Stimulated activated CD4-positive, alpha-beta T cell treated with anti-CD3 and anti-CD28 coated beads, Interleukin-4, amount 100 ng/mL, for 4 hours (primary cell): ENCODE data around the gene ERAL1.
"Not testable (repeated sequence)": the region's sequence is repeated elsewhere in the genome, so short reads cannot be mapped to it uniquely, and the experiment has no call there.

Source experiments
- DNase-seq, 2 experiments: peaks; one replicate each; pipeline ENCODE4 v3.0.0-alpha.2; 2020

ERAL1 gene

GRCh38 chr17:28854457-28855335, at the start of gene ERAL1:
TSS of gene ERAL1 (plus strand) at chr17:28855016. CDS start at chr17:28855035, 19 bp downstream.
- peak; percentile 76 to 85 for DNase-seq

- no peak for DNase-seq
Measured at GRCh38 chr17:28807925-28808634, 46.7 kb upstream of the ERAL1 start.

DNA sequence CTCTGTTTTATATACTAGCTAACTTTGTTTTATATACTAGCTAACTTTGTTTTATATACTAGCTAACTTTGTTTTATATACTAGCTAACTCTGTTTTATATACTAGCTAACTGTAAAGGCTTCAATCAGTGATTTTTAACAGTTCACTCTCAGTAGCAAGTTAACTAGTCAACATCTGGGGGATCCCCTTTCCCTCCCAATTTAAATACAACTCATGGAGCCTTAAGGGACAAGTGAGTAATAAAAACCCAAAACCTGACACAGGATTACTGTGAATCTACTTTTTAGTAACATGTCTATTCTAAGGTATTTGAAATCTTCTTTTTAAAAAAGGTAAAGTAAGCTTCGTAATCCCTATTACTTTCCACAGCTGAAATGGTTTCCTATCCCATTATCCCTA, 44.4 kb upstream of the ERAL1 start:
- no peak for DNase-seq

DNA sequence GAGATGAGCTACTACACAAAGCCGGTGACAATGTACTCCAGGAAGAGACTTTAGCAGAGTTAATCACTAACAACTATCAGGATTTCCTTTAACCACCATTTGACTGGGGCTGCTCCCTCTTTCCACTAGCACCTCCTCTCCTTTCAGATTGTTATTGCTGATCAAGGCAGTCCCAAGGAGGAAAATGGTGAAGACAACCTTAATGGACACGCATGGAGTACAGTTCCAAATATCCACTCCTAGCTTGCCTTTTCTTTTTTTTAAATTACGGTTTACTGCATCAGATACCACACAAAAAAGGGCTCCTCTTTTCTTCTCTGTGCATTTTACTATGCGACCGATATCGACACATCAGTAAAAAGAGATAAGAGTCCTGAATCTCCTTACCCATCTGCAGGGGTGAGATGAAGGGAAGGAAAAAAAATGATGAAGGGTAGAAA, 43.1 kb upstream of the ERAL1 start:
- no peak for DNase-seq

DNA sequence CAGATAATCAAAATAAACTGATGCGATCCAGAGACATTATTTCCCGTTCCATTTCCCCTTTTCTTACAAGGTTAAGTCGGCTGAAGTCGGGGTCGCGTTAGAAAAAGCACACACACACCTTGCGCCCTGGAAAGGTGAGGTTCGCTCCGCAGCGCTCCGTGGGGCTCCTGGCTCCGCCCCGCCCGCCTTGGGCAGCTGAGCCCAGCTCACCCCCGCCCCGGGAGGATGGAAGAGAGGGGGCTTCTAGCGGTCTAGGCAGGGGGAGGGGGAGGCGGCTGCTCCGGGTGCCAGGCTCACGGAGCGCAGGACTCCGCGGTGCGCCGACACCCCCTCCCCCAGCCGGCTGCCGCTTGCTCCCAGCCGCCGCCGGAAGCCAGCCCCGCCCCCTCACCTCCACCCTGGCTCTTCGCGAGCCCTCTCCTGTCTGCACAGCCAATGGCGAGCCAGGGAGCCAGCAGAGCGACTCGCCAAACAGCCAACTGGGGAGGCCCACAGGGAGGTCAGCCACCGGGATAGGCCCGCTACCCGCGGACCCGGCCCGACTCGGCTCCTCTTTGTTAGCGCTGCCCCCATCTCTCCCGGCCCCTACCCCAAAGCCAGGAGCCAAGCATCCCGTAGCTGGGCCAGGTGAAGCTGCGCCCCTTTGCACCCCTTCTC, 42.6 kb upstream of the ERAL1 start:
- peak; percentile 94 for DNase-seq

GRCh38 chr17:28812748-28813377, 42.0 kb upstream of the ERAL1 start:
- DNase-seq = no peak

GRCh38 chr17:28816540-28816939, 38.3 kb upstream of the ERAL1 start:
- DNase-seq = no peak

- no peak for DNase-seq
Measured at GRCh38 chr17:28818819-28819221, 36.0 kb upstream of the ERAL1 start.

DNA sequence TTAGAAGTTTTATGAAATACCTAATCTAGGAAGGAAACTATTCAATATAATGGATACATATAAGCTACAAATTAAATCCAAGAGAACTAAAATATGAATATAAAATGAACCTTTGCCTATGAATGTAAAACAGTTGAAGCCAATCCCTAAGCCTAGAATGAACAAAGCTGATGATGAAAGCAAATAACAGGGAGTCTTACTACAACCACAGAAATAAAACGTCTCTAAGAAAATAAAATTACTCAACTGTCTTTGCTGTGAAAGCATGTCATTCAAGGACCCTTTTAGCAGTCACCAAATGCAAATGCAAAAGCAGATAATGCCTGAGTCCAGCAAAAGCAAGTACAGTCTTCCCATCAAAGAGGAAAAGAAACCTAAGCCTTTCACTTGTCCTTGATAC, 35.2 kb upstream of the ERAL1 start:
- no peak for DNase-seq

- no peak for DNase-seq
Measured at GRCh38 chr17:28827672-28828071, 27.1 kb upstream of the ERAL1 start.

DNA sequence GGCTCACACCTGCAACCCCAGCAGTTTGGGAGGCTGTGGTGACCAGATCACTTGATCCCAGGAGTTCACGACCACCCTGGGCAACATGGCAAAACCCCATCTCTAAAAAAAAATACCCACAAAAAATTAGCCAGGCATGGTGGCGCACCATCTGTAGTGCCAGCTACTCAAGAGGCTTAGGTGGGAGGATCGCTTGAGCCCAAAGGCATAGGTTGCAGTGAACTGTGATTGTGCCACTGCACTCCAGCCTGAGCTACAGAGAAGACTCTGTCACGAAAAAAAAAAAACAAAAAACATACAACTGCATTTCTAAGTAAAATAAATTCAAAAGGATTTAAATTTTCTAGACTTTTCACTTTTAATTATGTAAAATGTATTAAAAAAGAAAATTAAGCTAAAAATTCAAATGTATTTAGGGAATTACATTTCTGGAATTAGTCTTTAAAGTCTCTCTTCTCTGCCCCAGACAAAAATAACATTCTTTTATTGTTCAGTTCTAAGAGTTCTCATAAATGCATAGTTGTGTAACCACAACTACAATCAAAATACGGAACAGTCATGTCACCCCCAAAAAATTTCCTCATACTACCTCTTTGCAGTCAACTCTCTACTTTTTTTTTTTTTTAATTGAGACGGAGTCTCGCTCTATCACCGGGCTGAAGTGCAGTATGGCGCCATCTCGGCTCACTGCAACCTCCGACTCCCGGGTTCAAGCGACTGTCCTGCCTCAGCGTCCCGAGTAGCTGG, 26.3 kb upstream of the ERAL1 start:
- no peak for DNase-seq

GRCh38 chr17:28834420-28834819, 20.4 kb upstream of the ERAL1 start:
- no peak for DNase-seq

- not testable (repeated sequence) for DNase-seq
Measured at GRCh38 chr17:28836541-28836940, 18.3 kb upstream of the ERAL1 start.

DNA sequence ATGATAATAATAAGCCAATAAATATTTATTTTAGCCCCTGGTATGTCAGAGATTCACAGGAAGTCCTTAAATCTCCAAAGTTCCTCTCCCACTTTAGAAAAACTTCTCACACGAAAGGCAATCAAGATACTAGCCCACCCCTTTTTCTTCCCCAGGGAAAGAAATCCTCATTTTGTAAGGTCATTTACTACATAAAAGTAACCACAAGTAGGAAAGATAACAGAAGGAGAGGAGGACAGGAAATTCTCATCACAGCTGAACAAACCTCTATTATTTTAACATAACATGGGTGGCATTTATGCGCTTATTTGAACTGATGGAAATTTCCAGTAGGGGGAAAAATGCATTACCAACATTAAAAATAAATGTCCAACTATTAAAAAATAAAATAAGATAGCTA, 15.6 kb upstream of the ERAL1 start:
- no peak for DNase-seq

DNA sequence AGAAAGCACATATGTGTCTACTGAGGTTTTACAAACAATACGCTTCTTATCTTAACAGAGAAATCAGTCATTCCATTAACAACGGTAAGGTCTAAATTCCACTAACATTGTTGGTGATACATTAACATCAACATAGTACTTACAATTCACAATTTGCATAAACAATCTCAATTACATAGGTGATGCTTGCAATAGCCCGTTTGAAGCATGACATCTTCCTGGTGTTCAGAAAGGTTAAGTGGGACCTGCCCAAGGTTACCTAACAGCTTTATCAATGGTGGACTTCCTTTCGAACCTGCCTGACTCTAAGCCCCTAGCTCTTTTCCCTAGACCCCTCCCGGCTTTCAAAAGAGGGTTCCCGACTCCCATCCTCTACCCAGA, 12.9 kb upstream of the ERAL1 start:
- DNase-seq = no peak

DNA sequence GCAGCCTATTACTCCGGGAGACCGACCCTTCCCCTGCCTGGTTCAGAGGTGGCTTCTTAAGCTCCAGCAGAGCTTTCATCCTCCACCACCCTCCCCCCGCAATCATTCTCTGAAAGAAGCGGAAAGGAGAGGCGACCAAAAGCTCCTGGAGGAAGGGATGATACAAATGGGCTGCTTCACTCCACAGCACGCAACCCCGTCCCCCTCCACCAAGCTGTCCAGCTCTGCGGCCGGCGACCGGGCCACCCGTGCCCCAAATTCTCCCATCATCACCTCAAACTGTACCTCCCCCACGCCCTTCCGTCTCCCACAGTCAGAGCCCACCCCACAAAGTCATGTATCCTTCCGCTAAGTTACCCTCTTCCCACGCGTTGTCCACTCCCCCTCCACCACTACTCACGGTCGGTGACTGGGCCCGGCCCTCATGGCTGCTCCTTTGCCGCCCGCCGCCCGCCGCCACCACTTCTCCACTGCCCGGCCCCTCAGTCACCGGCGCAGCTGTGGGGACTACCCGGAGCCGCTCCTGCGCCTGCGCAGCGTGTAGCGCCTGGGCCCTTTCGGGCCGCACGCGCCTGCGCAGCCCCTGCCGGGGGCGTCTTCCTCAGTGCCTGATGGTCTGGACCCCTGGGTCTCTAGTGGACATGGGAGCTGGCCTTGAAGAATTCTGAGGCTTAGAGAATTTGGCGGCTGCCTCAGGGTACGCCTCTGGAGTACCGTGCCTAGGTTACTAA, 12.4 kb upstream of the ERAL1 start, which contains the start of gene FAM222B:
Gene FAM222B, minus strand, starts transcription at position 509 of the 731 bp plus-strand sequence. CDS start 76,123 bp downstream, outside the sequence.
- peak; percentile 84 to 85 for DNase-seq

DNA sequence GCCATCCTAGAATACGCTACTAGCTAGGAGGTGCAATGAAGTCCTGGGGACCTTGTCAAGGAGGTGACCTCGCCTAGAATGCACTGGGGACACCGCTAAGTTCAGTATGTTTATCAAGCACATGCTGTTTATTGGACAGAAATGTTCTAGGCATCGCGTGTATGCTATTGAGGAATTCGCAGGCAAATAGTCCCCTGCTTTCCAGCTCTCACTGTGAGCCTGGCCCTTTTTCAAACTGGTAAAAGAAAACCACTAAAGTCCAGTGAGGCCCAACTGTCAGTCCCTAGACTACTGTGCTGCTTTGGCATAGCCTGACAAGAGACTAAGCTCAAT, 11.0 kb upstream of the ERAL1 start:
- no peak for DNase-seq

GRCh38 chr17:28846231-28846630, 8.6 kb upstream of the ERAL1 start:
- DNase-seq = peak; percentile 7 to 43

DNA sequence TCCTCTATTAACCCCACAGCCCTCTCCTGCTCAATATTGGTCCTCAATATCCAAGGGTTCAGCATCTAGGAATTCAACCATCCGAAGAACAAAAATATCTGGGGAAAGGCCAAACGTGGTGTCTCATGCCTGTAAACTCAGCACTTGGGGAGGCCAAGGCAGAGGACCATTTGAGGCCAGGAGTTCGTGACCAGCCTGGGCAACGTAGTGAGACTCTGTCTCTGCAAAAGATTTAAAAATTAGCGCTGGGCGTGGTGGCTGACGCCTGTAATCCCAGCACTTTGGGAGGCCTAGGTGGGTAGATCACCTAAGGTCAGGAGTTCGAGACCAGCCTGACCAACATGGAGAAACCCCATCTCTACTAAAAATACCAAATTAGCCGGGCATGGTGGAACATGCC, 8.1 kb upstream of the ERAL1 start:
- not testable (repeated sequence) for DNase-seq

- DNase-seq = peak; percentile 22 to 62
Measured at GRCh38 chr17:28848667-28849066, 6.1 kb upstream of the ERAL1 start.

DNA sequence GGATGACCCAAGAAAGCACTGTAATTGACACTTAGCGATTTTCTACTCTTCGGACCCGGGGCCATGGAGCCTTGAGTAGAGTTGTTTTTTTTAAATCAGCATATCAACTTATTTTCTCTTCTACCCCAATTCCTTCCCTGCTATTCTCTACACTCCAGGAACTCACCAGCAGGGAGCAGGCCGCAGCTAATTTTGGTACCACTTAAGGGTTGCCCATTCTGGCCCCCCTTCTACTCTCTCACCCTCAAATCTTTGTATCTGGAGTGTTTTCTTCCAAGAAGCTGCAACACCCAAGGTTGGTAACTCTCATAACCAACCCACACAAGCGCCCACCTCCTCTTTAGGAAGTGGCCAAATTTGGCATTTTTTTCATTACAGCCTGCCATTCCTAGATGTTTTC, 5.5 kb upstream of the ERAL1 start:
- no peak for DNase-seq

- no peak for DNase-seq
Measured at GRCh38 chr17:28853295-28853694, 1.5 kb upstream of the ERAL1 start.
